SK-N-SH (cell line): ENCODE results near the gene FNDC4.

Source experiments
- EP300 ChIP-seq, 2 experiments: IDR thresholded peaks; 2 replicates each; pipeline versions ENCODE4 v1.4.0 to v1.6.1; 2012; ENCODE audit warnings: borderline replicate concordance in 1 of 2, low read depth in 1 of 2, low read length in 1 of 2
- FOSL2 ChIP-seq: IDR thresholded peaks from 2 replicates; pipeline ENCODE4 v1.4.0; 2012; ENCODE audit warnings: low read depth, mild to moderate bottlenecking, moderate library complexity, borderline replicate concordance
- NFIC ChIP-seq: IDR thresholded peaks from 2 replicates; pipeline ENCODE4 v1.4.0; 2012; ENCODE audit warnings: borderline replicate concordance
- USF1 ChIP-seq: IDR thresholded peaks from 2 replicates; pipeline ENCODE4 v1.4.0; 2012; ENCODE audit warnings: low read depth, borderline replicate concordance
- TF ChIP-seq, protein P1 (sequence below): IDR thresholded peaks from 2 replicates; pipeline ENCODE4 v1.4.0; 2012; ENCODE audit warnings: low read depth
- TF ChIP-seq, protein P2 (sequence below): fragments of 200-600 bp; sonication (generic); IDR thresholded peaks from 2 replicates; pipeline ENCODE4 v1.6.1; 2017; ENCODE audit warnings: antibody characterized with exemption, mild to moderate bottlenecking, moderate library complexity

DNA sequence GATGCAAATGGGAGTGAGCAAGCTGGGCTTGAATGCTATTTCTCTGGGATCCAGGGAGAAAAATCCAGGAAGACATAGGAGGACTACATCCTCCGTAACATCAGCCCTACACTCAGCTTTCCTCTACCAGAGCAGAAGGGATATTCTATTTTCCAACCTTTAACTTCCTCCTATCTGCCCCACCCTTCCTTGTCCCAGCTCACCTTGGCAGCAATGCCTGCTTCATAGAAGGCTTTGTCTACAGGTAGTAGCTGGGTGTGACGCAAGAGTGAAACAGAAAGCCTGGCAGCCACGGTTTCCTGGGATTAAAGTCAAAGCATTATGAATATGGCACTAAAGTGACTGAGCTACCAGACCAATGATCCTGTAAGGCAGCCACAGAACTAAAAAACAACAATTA, 48.9 kb downstream of the FNDC4 start:
- TF ChIP-seq FOSL2, result no peak
- TF ChIP-seq, protein P1, sequence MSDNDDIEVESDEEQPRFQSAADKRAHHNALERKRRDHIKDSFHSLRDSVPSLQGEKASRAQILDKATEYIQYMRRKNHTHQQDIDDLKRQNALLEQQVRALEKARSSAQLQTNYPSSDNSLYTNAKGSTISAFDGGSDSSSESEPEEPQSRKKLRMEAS, result no peak
- TF ChIP-seq USF1, result no peak
- TF ChIP-seq, protein P2, sequence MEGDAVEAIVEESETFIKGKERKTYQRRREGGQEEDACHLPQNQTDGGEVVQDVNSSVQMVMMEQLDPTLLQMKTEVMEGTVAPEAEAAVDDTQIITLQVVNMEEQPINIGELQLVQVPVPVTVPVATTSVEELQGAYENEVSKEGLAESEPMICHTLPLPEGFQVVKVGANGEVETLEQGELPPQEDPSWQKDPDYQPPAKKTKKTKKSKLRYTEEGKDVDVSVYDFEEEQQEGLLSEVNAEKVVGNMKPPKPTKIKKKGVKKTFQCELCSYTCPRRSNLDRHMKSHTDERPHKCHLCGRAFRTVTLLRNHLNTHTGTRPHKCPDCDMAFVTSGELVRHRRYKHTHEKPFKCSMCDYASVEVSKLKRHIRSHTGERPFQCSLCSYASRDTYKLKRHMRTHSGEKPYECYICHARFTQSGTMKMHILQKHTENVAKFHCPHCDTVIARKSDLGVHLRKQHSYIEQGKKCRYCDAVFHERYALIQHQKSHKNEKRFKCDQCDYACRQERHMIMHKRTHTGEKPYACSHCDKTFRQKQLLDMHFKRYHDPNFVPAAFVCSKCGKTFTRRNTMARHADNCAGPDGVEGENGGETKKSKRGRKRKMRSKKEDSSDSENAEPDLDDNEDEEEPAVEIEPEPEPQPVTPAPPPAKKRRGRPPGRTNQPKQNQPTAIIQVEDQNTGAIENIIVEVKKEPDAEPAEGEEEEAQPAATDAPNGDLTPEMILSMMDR, result no peak
- TF ChIP-seq EP300 (IDR thresholded peaks at IDR 0.05; ENCODE audit: borderline replicate concordance in 1 of 2, low read depth in 1 of 2, low read length in 1 of 2), result no peak
- TF ChIP-seq NFIC, result no peak
